Thoracic aorta (tissue), 2 donors: ENCODE results near the gene SLC25A5. TPM values are rescaled to one million over a fixed set of nuclear protein-coding genes. Genes with fewer than 3 reads are reported as not detected.
"Not testable (repeated sequence)": the region's sequence is repeated elsewhere in the genome, so short reads cannot be mapped to it uniquely, and the experiment has no call there.

Experiments
- ATAC-seq: fragments of 150-250 bp; one replicate; pipeline ENCODE4 v1.8.0; 2017; ENCODE audit warnings: low read depth; ENCODE audit not compliant: insufficient number of reproducible peaks, low FRiP score
- DNase-seq: peaks from one replicate; pipeline ENCODE4 v3.0.0-alpha.2; 2020; ENCODE audit warnings: low spot score
- H3K27ac ChIP-seq, 2 donors: fragments of 200-600 bp; sonication (generic); 1 replicate in 1 of 2; 2 replicates in 1 of 2; pipeline ENCODE4 v1.5.1; 2016; ENCODE audit warnings: mild to moderate bottlenecking in 2 of 2, moderate library complexity in 2 of 2
- H3K27me3 ChIP-seq: fragments of 200-600 bp; sonication (generic); replicated peaks from 2 replicates; pipeline ENCODE4 v1.6.0; 2016; ENCODE audit warnings: mild to moderate bottlenecking; ENCODE audit not compliant: insufficient read depth
- H3K36me3 ChIP-seq: fragments of 200-600 bp; sonication (generic); one replicate; pipeline ENCODE4 v1.5.1; 2016
- H3K4me1 ChIP-seq, 2 donors: fragments of 200-600 bp; sonication (generic); 1 replicate in 1 of 2; 2 replicates in 1 of 2; pipeline versions ENCODE4 v1.5.1 to v1.6.0; 2016; ENCODE audit warnings: low read depth in 2 of 2, mild to moderate bottlenecking in 1 of 2; ENCODE audit not compliant: control insufficient read depth in 1 of 2
- H3K4me3 ChIP-seq: fragments of 200-600 bp; sonication (generic); 2 replicates; pipeline ENCODE4 v1.5.1; 2016; ENCODE audit warnings: mild to moderate bottlenecking
- H3K9me3 ChIP-seq: fragments of 200-600 bp; sonication (generic); 2 replicates; pipeline ENCODE4 v1.5.1; 2016
- CTCF ChIP-seq: fragments of 200-600 bp; sonication (generic); IDR thresholded peaks from one replicate; pipeline ENCODE4 v1.5.1; 2019; ENCODE audit warnings: antibody characterized with exemption
- total RNA-seq, 2 donors: library from RNA; depleted of rRNA; stranded (reverse); fragments of >200 nt; gene quantifications; one replicate each; pipeline versions ENCODE4 v1.1.0 to v1.2.3, GENCODE V29; 2016

SLC25A5 gene
- total RNA-seq, 2 donors from 2014 or later: 102 to 123 TPM

GRCh38 chrX:119501511-119502148 is 33.4 kb downstream of the SLC25A5 start:
- TF ChIP-seq CTCF: no peak
- H3K4me1 ChIP-seq: peaks cover 4 to 16% of the 10 kb centered on the region in 2 donors
- ATAC-seq: no peak
- H3K27ac ChIP-seq: no peak overlapping the region
- DNase-seq: no peak
- no peaks in the 10 kb centered on the region for H3K27me3 ChIP-seq
- no peaks in the 10 kb centered on the region for H3K9me3 ChIP-seq
- no peak overlapping the region for H3K4me3 ChIP-seq
- no peaks in the 10 kb centered on the region for H3K36me3 ChIP-seq

GRCh38 chrX:119502727-119503483 is 34.7 kb downstream of the SLC25A5 start:
- Histone ChIP-seq H3K36me3 (no peaks in the 10 kb centered on the region), H3K27me3 (no peaks in the 10 kb centered on the region), H3K4me1 (peaks cover 4 to 21% of the 10 kb centered on the region in 2 donors), H3K9me3 (no peaks in the 10 kb centered on the region), H3K4me3 (no peak overlapping the region), H3K27ac (peak overlapping the region; percentile 79 to 93)
- ATAC-seq (peak; percentile 41), DNase-seq (no peak)
- no peak for TF ChIP-seq CTCF

GRCh38 chrX:119503484-119503861 is 35.2 kb downstream of the SLC25A5 start:
- ATAC-seq (peak; percentile 93), DNase-seq (peak; percentile 25)
- Histone ChIP-seq H3K27me3 (no peaks in the 10 kb centered on the region), H3K9me3 (no peaks in the 10 kb centered on the region), H3K4me1 (peaks cover 4 to 21% of the 10 kb centered on the region in 2 donors), H3K4me3 (peak overlapping the region; percentile 39), H3K27ac (peak overlapping the region; percentile 79 to 93), H3K36me3 (no peaks in the 10 kb centered on the region)
- TF ChIP-seq CTCF: no peak

DNA sequence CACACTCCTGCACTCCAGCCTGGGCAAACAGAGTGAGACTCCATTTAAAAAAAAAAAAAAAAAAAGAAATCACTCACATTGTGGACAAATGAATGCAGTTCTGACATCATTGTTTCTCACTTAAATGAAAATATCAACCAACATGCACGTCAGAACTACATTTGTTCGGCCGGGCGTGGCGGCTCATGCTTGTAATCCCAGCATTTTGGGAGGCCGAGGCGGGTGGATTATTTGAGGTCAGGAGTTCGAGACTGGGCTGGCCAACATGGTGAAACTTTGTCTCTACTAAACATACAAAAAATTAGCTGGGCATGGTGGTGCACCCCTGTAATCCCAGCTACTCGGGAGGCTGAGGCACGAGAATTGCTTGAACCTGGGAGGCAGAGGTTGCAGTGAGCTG is 36.9 kb downstream of the SLC25A5 start:
- not testable (repeated sequence) for H3K4me3 ChIP-seq, H3K9me3 ChIP-seq, H3K36me3 ChIP-seq, H3K27me3 ChIP-seq, ATAC-seq, DNase-seq, H3K27ac ChIP-seq
- peaks cover 4 to 21% of the 10 kb centered on the region in 2 donors for H3K4me1 ChIP-seq

DNA sequence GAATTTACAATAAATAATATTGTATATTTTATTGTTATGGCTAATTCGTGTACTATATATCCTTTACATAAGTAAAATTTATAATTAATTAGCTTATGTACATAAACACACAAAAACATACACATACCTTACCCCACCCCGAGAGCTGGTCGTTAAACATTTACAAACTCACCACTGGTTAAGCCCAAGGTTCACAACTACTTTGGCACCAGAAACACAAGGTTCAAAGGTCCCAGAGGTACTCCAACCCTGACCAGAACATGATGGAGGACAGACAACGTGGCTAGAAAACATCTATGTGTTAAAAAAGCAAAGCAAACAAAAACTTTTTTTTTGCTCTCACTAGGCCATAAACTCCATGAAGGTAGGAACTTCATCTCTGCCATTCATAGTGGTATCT is 37.7 kb downstream of the SLC25A5 start:
- no peaks in the 10 kb centered on the region for H3K36me3 ChIP-seq
- no peak overlapping the region for H3K4me3 ChIP-seq
- H3K4me1 ChIP-seq: peaks cover 4 to 21% of the 10 kb centered on the region in 2 donors
- H3K9me3 ChIP-seq: no peaks in the 10 kb centered on the region
- no peak for TF ChIP-seq CTCF
- no peak overlapping the region for H3K27ac ChIP-seq
- ATAC-seq (no peak), DNase-seq (no peak)
- no peaks in the 10 kb centered on the region for H3K27me3 ChIP-seq
